HG02571 (cell line): ENCODE results near the gene CTNNB1.

Experiments used
- ATAC-seq: cut with Tn5 transposase; IDR thresholded peaks from one replicate; pipeline ENCODE4 v1.9.1; 2021; ENCODE audit warnings: mild to moderate bottlenecking, moderate library complexity; ENCODE audit not compliant: unreplicated experiment

CTNNB1 gene

GRCh38 chr3:41198950-41199865 is at the start of gene CTNNB1:
Gene CTNNB1, plus strand, starts transcription at chr3:41199505. Its CDS starts 24,564 bp downstream, at chr3:41224069.
- ATAC-seq: peak; percentile 62

- no peak for ATAC-seq
These were observed 43.5 kb upstream of the CTNNB1 start for GRCh38 chr3:41155834-41156233.

DNA sequence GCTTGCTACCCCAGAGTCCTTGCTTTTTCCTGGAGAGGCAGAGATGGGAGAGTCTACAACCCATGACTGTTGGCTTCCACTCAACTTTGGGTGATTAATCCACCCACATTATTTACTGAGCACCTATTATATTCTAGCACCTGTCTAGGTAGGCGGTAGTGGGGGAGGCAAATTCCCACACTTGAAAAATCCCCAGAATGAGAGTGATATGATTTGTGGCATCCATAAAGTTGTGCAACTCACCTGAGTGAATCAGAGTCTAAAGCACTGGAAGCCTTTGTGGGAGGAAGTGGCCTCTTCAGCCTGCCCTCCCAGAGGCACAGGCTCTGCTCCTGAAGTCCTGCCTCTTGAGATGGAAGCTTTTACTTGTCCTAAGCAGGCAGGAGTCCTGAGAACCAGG is 40.4 kb upstream of the CTNNB1 start:
- no peak for ATAC-seq

DNA sequence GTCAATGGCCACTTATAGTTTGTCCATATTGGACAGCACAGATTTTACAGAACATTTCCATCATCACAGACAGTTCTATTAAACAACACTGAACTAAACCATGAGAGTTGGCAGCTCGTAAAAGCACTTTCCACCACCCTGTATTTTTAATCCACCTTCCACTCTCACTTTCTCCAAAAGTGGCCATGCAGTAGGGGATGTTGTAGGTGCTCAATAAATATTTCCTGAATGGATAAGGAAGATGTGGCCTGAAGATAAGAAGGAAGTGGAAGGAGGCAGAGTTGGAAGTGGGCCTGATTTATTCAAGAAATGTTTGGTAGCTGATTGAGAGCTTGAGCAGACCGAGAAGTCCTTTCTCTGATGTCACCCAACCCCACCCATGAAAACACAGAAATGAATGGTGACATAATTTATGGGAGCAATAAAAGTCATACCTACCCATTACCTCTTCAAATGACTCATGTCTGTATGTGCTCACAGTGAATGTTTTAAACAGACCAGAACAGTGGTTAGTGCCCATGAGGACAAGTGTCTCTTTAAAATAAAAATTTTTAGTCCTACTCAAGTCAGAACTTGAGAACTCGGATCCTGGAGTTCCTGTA is 39.6 kb upstream of the CTNNB1 start:
- ATAC-seq: no peak

GRCh38 chr3:41162541-41162940 is 36.8 kb upstream of the CTNNB1 start:
- ATAC-seq: no peak

DNA sequence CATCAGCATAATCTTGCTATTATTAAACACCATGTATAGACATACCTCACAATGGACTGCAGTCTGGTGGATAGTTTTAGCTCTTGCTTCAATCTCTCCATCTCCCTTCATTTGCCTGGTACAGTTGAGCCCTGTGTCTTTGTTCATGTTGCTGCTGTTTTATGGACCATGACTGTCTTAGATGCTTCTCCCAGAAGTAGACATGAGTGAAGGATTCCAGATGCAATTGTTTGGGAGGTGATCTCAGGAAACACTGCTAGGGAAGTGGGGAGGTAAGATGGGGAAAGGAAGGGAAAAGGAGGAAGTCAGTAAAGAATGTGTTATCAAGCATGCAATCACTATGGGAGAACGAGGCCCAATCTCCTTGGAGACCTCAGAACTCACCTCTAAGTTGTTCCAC is 36.3 kb upstream of the CTNNB1 start:
- ATAC-seq: no peak

GRCh38 chr3:41163421-41163820 is 35.9 kb upstream of the CTNNB1 start:
- ATAC-seq: no peak

DNA sequence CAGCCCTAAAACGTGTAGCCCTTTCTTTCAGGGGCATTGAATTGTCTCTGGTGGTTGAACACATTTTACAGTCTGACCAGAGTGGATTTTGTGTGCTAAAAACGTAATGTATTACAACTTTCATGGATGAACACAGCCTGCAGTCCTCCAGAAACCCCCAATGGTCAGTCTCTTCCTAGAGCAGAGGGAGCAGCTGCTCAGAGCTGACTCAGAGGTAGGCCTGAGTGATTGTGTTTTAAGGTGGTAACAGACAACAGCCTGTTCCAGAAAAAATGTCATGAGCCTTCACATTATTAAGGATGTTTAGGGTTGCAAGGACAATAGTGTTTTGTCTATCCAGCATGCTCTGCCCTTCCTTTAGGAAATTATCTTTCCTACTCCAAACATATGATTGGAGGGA is 34.5 kb upstream of the CTNNB1 start:
- ATAC-seq: no peak

- ATAC-seq: no peak
These were observed 31.4 kb upstream of the CTNNB1 start for GRCh38 chr3:41167722-41168497.

DNA sequence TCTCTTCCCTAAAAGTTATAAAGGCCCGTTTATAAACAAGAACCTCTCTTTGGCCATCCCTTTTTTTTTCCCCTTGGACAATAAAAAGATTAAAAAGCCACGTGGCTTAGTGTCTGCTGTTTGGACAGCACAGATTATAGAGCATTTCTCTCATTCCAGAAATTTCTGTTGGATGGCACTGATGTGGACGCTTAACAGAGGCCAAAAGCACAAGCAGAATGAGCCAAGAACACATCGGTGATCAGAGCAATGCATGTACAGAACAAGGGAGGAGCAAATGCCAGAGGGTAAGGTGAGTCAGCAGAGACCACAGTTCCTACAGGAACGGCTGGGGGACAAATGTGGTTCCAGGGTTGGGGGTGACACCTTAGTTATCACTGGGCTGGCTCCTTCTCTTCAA is 30.3 kb upstream of the CTNNB1 start:
- ATAC-seq: no peak

- no peak for ATAC-seq
These were observed 25.1 kb upstream of the CTNNB1 start for GRCh38 chr3:41173926-41174885.

DNA sequence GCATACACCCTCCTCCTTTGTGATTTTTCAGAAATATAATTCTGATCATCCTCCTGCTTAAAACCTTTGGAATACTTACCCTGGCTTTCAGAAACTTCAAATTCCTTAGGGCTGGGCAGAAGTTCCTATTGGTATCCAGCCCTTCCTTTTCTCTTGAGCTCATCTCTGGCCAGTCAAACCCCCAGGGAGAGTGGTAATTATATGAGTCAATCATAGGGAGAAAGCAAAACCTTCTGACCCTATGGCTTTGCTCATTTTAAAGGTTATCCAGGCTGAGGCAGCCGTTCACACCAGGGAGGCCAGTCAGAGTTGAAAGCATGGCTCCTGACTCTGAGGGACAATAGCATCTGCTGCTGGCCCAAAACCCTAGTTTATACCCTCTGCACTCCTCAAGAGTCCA is 23.9 kb upstream of the CTNNB1 start:
- no peak for ATAC-seq

GRCh38 chr3:41176596-41176995 is 22.7 kb upstream of the CTNNB1 start:
- ATAC-seq: no peak

GRCh38 chr3:41178576-41178975 is 20.7 kb upstream of the CTNNB1 start:
- no peak for ATAC-seq

- ATAC-seq: no peak
These were observed 18.9 kb upstream of the CTNNB1 start for GRCh38 chr3:41180396-41180795.

GRCh38 chr3:41182504-41183059 is 16.7 kb upstream of the CTNNB1 start:
- ATAC-seq: no peak

DNA sequence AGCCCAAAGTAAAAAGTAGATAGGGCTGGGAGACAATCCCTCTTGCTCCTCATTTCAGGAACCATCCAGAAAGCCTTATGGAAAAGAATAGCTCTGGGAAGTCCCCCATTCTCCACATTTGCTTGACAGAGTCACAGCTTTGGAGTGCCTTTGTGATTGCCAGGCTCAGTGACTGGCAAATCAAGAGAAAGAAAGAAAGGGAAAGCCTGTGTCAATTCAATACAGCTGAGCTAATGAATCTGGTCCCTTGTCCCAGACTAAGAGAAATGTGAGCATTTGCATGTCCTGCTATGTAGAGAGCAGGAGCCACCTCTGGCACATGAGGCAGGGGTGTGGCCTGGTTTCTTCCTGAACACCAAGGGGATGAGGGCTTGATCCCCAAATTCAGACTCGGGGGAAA is 14.9 kb upstream of the CTNNB1 start:
- ATAC-seq: no peak

- no peak for ATAC-seq
These were observed 13.0 kb upstream of the CTNNB1 start for GRCh38 chr3:41186297-41186696.

DNA sequence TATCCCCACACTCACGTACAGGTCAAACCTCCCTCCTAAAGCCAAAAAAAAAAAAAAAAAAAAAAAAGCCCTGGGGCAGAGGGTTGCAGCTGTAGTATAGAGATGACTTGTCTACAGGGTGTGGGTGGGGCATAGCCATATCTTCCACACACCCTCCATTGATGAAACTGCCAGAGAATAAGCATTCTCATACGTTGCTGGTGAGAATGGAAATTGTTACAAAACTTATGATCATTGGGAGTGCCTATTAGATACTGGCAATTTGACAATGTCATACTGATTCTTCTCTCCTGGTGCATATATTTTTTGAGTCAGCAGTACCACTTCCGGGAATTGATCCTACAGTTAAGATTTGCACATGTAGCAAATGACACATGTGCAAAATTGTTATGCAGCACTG is 11.0 kb upstream of the CTNNB1 start:
- peak; percentile 63 for ATAC-seq
